ENCODE measurements around the gene PROX1. TPM values are rescaled to one million over a fixed set of nuclear protein-coding genes. Genes with fewer than 3 reads are reported as not detected.
A peak's percentile ranks its signal among the peaks of the same experiment; 100 is the strongest.

The PROX1 gene
- total and polyA plus RNA-seq, 8 donors: 0.23 to 6.1 (median 2.7) TPM

- Histone ChIP-seq H3K27me3 (no peaks in the 10 kb centered on the region), H3K4me3 (no peak overlapping the region), H3K4me1 (no peaks in the 10 kb centered on the region), H3K9me3 (no peaks in the 10 kb centered on the region), H3K27ac (no peak overlapping the region), H3K36me3 (no peaks in the 10 kb centered on the region)
- intact Hi-C loops (cut with DNase I; ENCODE audit: low total_unique reads): no loop called here
- WGBS, 5 donors: 52 to 64% (median 61%) methylated on average over 8 of the region's 8 CpGs
- DNase-seq: peak in 1 of 2 donors; percentile 16
- no peak for TF ChIP-seq POLR2AphosphoS5 (IDR thresholded peaks at IDR 0.05)
Observed at GRCh38 chr1:214018386-214019268, 30.9 kb downstream of the PROX1 start.

GRCh38 chr1:214019499-214019898 is 31.7 kb downstream of the PROX1 start:
- Histone ChIP-seq H3K9me3 (no peaks in the 10 kb centered on the region), H3K27me3 (no peaks in the 10 kb centered on the region), H3K27ac (no peak overlapping the region), H3K4me3 (no peak overlapping the region), H3K4me1 (no peaks in the 10 kb centered on the region), H3K36me3 (no peaks in the 10 kb centered on the region)
- WGBS, 5 donors: 90 to 94% (median 91%) methylated on average over 12 to 13 of the region's 13 CpGs
- TF ChIP-seq EP300 (IDR thresholded peaks at IDR 0.05) (no peak), POLR2AphosphoS5 (IDR thresholded peaks at IDR 0.05) (no peak), POLR2A (IDR thresholded peaks at IDR 0.05) (no peak), CTCF (IDR thresholded peaks at IDR 0.05) (no peak)
- DNase-seq: no peak
- intact Hi-C loops (cut with DNase I; ENCODE audit: low total_unique reads): no loop called here

GRCh38 chr1:214021321-214021720 is 33.5 kb downstream of the PROX1 start:
- H3K4me1 ChIP-seq: no peaks in the 10 kb centered on the region
- 78 to 88% (median 86%) methylated on average over 3 of the region's 3 CpGs for WGBS, 5 donors
- H3K9me3 ChIP-seq: no peaks in the 10 kb centered on the region
- no peaks in the 10 kb centered on the region for H3K36me3 ChIP-seq
- intact Hi-C loops (cut with DNase I; ENCODE audit: low total_unique reads): no loop called here
- DNase-seq: no peak
- no peak overlapping the region for H3K4me3 ChIP-seq
- no peak overlapping the region for H3K27ac ChIP-seq
- H3K27me3 ChIP-seq: no peaks in the 10 kb centered on the region
- TF ChIP-seq POLR2AphosphoS5 (IDR thresholded peaks at IDR 0.05) (no peak), EP300 (IDR thresholded peaks at IDR 0.05) (no peak), CTCF (IDR thresholded peaks at IDR 0.05) (no peak), POLR2A (IDR thresholded peaks at IDR 0.05) (no peak)

DNA sequence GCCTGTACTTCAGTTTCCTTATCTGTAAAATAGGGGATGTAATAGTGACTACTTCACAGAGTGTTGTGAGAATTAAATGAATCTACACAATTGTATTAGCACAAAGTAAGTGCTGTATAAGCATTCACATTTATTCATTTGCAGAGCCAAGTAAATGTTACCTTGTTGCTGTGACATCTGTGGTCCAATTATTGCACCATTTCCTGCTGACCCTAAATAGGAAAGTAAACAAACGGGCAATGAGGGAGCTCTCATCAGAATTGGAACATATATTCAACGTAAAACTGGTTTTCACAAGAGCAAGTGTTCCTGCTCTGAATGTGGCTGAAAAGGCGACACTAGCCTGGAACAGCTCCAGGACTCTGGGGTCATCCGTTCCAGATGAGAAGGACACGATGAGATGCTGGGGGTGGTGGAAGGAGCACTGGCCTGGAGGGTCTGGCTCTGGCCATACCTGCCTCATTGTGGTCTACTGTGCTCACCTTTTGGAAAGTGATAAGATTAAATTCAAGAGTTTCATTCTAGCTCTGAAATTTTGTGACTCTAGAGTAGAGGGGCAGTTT is 34.5 kb downstream of the PROX1 start:
- intact Hi-C loops (cut with DNase I; ENCODE audit: low total_unique reads): no loop called here
- no peaks in the 10 kb centered on the region for H3K36me3 ChIP-seq

More for the DNA sequence above, 34.5 kb downstream of the PROX1 start:
- Histone ChIP-seq H3K27me3 (no peaks in the 10 kb centered on the region), H3K27ac (no peak overlapping the region), H3K9me3 (no peaks in the 10 kb centered on the region), H3K4me3 (no peak overlapping the region), H3K4me1 (no peaks in the 10 kb centered on the region)
- WGBS, 5 donors: 81 to 88% (median 83%) methylated on average over 5 of the region's 5 CpGs
- TF ChIP-seq POLR2AphosphoS5 (IDR thresholded peaks at IDR 0.05) (no peak), POLR2A (IDR thresholded peaks at IDR 0.05) (no peak), EP300 (IDR thresholded peaks at IDR 0.05) (no peak), CTCF (IDR thresholded peaks at IDR 0.05) (no peak)
- no peak for DNase-seq
